Muscle of back (tissue), 11 donors: ENCODE results near the gene SLAIN2. TPM values are rescaled to one million over a fixed set of nuclear protein-coding genes. Genes with fewer than 3 reads are reported as not detected.

Experiments
- DNase-seq, 3 donors: peaks; one replicate each; pipeline versions ENCODE4 v3.0.0 to v3.0.0-alpha.2; 2013
- polyA plus RNA-seq, 10 donors: library from polyadenylated mRNA; unstranded; fragments of 120-200 nt; gene quantifications; one replicate each; pipeline ENCODE4 v1.2.1, GENCODE V29; 2013; ENCODE audit not compliant: insufficient read length in 10 of 10

SLAIN2 gene
- polyA plus RNA-seq, 10 donors: 48.1 to 71.5 (median 57.2) TPM

GRCh38 chr4:48332661-48333060 is 8.7 kb upstream of the SLAIN2 start:
- DNase-seq: no peak

GRCh38 chr4:48333587-48333986 is 7.7 kb upstream of the SLAIN2 start:
- DNase-seq: no peak

DNA sequence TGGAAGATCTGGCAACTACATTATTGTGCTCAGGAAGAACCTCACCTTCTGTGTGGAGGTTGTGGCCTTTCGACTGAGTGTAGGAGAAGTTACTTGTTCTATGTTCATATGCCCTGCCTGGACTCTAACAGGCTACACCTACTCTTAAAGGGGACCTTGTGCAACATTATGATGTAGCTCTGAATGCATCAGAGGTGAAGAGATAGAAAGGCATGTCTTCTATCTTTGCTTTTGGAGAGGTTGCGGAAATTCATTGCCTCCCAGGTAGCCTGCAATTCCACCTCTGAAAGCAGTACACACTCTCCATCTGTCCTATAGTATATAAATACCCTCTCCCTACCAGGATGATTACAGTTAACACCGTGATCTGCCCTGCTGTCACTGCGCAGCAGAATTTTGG is 7.1 kb upstream of the SLAIN2 start:
- no peak for DNase-seq

- DNase-seq: peak in 1 of 3 donors; percentile 28
These were observed 6.4 kb upstream of the SLAIN2 start for GRCh38 chr4:48334900-48335384.

DNA sequence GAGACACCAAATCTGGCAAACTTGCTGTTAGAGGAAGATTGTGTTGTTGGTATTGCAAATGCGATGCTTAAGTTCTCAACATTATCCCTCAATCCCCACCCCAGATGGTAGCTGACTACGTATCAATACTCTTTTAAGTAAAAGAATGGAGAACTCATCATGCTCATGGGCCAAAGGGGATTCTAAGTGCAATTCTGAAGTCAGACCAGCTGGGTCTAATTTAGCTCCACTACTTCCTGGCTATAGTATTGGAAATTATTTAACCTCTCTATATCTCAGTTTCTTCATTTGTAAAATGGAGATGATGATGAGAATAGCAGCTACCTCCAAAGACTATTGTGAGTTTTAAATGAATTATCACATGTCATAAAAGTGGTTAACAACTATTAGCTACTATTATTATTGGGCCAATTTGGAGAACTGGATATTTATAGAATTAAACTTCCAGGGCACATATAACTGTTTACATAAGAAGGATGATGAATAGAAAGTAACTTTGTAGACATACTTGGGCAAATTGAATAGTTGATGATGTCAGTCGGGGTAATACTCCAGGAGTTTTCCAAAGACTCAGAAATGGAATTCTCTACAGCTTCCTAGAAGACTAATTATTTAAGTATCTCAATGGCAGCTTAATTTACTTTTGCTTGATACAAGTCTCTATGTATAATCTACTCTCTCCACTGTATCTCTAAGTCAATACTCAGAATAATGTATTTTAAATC is 5.0 kb upstream of the SLAIN2 start:
- DNase-seq: no peak

DNA sequence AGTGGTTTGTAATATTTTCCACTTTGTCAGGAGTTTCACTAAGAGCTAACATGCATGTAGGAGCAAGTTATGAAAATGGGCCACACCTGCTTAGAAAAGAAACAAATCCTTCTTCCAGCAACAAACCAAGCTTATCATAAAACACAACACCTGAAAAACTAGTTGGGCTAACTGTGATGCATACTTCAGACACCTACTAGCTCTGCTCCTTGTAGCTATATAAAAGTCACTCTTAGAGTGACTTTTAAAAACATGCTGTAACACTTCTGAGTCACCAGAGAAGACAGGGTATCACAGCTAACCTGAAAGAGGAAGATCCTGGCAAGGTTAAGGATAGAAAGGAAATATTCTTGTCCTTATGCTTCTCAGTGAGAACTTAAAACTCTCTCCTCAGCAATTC is 3.6 kb upstream of the SLAIN2 start:
- DNase-seq: no peak

- DNase-seq: no peak
These were observed 1.7 kb upstream of the SLAIN2 start for GRCh38 chr4:48339642-48340041.

GRCh38 chr4:48340276-48340964 is 909 bp upstream of the SLAIN2 start:
- peak in 2 of 3 donors; percentile 59 to 68 for DNase-seq

- DNase-seq: peak in 2 of 3 donors; percentile 69 to 90
These were observed 662 bp downstream of the SLAIN2 start for GRCh38 chr4:48341776-48342605.

GRCh38 chr4:48342606-48342880 is 1.2 kb downstream of the SLAIN2 start:
- no peak for DNase-seq

- DNase-seq: no peak
These were observed 1.7 kb downstream of the SLAIN2 start for GRCh38 chr4:48343035-48343434.

DNA sequence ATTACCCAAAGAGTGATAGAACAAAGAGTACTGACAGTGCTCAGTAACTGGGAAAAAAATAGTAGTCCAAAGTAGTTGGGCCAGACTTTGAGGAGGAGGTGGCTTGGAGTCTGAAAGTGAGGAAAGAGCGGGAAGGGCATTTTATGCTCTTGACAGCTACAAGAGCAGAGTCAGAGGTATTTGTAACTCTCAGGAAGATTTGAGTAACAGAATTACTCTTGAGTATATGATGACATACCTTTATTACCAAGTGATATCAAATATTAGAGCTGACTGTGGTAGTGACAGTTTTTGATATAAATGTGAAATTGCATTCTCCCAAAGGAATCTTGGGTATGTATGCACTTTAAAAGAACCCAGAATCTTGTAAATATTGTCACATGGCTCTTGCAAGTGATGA is 2.2 kb downstream of the SLAIN2 start:
- no peak for DNase-seq

GRCh38 chr4:48345542-48345941 is 4.2 kb downstream of the SLAIN2 start:
- no peak for DNase-seq

- no peak for DNase-seq
These were observed 5.3 kb downstream of the SLAIN2 start for GRCh38 chr4:48346594-48346993.

GRCh38 chr4:48347282-48347921 is 6.1 kb downstream of the SLAIN2 start:
- no peak for DNase-seq

DNA sequence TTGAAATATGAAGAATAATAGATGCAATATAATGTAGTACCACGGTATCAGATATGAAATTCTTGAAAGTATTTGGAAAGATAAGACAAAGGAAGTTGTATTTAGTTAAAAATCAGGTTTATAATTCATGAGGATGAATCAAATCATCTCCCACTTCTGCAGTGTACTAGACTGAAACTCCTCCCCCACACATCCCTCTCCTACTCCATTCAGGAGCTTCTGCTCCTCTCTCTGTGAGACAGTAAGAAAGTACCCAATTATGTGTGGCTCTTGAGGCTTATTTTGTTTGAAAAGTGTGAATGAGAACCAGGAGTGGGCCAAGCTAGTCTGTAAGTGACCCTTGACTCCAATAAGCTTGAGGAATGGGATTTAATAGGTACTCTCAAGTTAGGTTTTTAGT is 9.5 kb downstream of the SLAIN2 start:
- no peak for DNase-seq

DNA sequence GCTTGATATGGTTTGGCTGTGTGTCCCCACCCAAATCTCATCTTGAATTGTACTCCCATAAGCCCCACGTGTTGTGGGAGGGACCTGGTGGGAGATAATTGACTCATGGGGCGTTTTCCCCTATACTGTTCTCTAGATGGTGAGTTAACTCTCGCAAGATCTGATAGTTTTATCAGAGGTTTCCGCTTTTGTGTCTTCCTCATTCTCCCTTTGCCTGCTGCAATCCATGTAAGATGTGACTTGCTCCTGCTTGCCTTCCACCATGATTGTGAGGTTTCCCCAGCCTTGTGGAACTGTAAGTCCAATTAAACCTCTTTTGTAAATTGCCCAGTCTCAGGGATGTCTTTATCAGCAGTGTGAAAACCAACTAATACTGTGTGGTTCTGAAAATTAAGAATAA is 11.5 kb downstream of the SLAIN2 start:
- no peak for DNase-seq

DNA sequence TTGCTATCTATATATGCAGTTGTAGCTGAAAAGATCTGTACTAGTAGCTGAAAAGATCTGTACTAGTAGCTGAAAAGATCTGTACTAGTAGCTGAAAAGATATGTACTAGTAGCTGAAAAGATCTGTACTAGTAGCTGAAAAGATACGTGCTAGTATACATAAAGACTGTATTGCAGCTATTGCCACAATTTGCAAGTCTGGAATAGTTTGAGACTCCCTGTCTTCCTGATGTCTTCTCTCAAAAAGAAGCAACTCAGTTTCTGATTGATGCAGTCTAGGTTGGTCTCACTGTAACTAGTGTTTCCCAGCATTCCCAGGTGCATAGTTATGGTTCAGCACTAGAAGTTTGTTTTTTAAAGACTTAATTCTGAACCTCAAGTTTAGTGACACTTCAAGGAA is 15.0 kb downstream of the SLAIN2 start:
- DNase-seq: no peak

DNA sequence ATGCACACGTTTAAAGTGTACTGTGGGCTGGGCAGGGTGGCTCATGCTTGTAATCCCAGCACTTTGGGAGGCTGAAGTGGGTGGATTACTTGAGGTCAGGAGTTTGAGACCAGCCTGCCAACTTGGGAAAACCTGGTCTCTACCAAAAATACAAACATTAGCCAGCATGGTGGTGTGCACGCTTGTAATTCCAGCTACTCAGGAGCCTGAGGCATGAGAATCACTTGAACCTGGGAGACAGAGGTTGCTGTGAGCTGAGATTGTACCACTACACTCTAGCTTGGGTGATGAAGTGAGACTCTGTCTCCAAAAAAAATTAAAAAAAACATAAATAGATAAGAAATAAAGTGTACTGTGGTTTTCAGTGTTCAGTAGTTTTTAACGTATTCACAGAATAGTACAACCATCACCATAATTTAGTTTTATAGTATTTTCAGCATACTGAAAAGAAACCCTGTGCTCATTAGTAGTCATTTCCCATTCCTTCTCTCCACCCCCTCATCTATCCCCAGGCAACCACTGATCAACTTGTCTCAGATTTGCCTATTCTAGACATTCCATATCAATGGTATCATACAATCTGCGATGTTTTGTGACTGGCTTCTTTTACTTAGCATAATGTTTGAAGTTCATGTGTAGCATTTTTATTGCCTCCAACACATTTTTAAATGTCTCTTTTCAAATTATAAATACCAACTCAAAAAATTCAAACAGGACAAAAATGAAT is 19.1 kb downstream of the SLAIN2 start:
- peak; percentile 21 to 66 (median 47) for DNase-seq

GRCh38 chr4:48361012-48361400 is 19.7 kb downstream of the SLAIN2 start:
- peak; percentile 38 to 56 (median 43) for DNase-seq

DNA sequence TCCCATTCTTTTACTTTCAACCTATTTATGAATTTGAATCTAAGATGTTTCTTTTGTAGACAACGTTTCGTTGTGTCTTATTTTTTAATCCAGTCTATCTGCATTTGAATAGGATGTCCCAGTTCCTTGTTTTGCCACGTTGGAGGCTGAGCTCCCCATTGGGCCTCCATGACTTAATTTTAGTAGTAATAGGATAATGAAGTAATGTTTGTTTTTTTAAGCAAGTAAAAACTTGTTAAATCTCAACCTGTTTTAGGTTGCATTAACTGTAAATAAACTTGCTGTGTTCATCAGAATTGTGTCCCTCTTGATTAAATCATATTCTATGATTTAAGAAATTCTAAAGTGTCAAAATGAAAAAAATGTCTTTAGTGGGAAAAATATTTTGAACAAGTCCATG is 25.3 kb downstream of the SLAIN2 start:
- no peak for DNase-seq

- DNase-seq: no peak
These were observed 25.7 kb downstream of the SLAIN2 start for GRCh38 chr4:48367016-48367415.
